HepG2 (cell line): Measurements from ENCODE around the gene C1orf74. TPM values are rescaled to one million over a fixed set of nuclear protein-coding genes. Genes with fewer than 3 reads are reported as not detected.

Experiments used
- AFF4 ChIP-seq: sonication (generic); formaldehyde crosslinking; IDR thresholded peaks from 2 replicates; pipeline ENCODE4 v1.4.0; 2020; ENCODE audit warnings: missing genetic modification reagents
- FOXA1 ChIP-seq, 2 experiments: fragments of 450-650 bp in 1 of 2; sonication (generic) in 1 of 2; formaldehyde crosslinking in 1 of 2; IDR thresholded peaks; 2 replicates each; pipeline versions ENCODE4 v1.4.0 to v1.6.1; 2016 to 2020; ENCODE audit warnings: missing genetic modification reagents in 1 of 2
- FOXA3 ChIP-seq: IDR thresholded peaks from 2 replicates; pipeline ENCODE4 v1.6.1; 2016; ENCODE audit warnings: missing genetic modification reagents, missing compliant biosample characterization
- HNF1B ChIP-seq: sonication (generic); formaldehyde crosslinking; IDR thresholded peaks from 2 replicates; pipeline ENCODE4 v1.5.1; 2020; ENCODE audit warnings: mild to moderate bottlenecking, moderate library complexity, missing genetic modification reagents
- LBX2 ChIP-seq: sonication (generic); formaldehyde crosslinking; IDR thresholded peaks from 2 replicates; pipeline ENCODE4 v1.5.0; 2020; ENCODE audit warnings: missing genetic modification reagents, mild to moderate bottlenecking, borderline replicate concordance
- MAZ ChIP-seq, 2 experiments: sonication (generic) in 1 of 2; formaldehyde crosslinking in 1 of 2; IDR thresholded peaks; 2 replicates each; pipeline versions ENCODE4 v1.5.0 to v1.6.1; 2012 to 2020; ENCODE audit warnings: low read depth in 2 of 2, mild to moderate bottlenecking in 2 of 2, borderline replicate concordance in 1 of 2, improper control_type of control experiment in 1 of 2, low read length in 1 of 2, missing genetic modification reagents in 1 of 2, moderate library complexity in 1 of 2
- MED13 ChIP-seq: sonication (generic); formaldehyde crosslinking; IDR thresholded peaks from 2 replicates; pipeline ENCODE4 v1.5.0; 2020; ENCODE audit warnings: missing genetic modification reagents
- PBX3 ChIP-seq: sonication (generic); formaldehyde crosslinking; IDR thresholded peaks from 2 replicates; pipeline ENCODE4 v1.8.1; 2023; ENCODE audit warnings: missing genetic modification reagents, inconsistent platforms, borderline replicate concordance
- PLSCR1 ChIP-seq: sonication (generic); formaldehyde crosslinking; IDR thresholded peaks from 2 replicates; pipeline ENCODE4 v1.5.0; 2020; ENCODE audit warnings: missing genetic modification reagents, mild to moderate bottlenecking, borderline replicate concordance
- PRPF4 ChIP-seq: fragments of 200-400 bp; formaldehyde crosslinking; IDR thresholded peaks from 2 replicates; pipeline ENCODE4 v1.6.1; 2016; ENCODE audit warnings: low read length, low read depth; ENCODE audit not compliant: poor library complexity, severe bottlenecking
- RFXANK ChIP-seq: IDR thresholded peaks from 2 replicates; pipeline ENCODE4 v1.6.1; 2016
- XRCC5 ChIP-seq: fragments of 200-400 bp; formaldehyde crosslinking; optimal IDR thresholded peaks from 2 replicates; pipeline ENCODE3; 2017; ENCODE audit warnings: mild to moderate bottlenecking, low read length
- ZEB1 ChIP-seq: IDR thresholded peaks from 2 replicates; pipeline ENCODE4 v1.6.1; 2012; ENCODE audit warnings: mild to moderate bottlenecking, low read depth, inconsistent platforms; ENCODE audit not compliant: insufficient replicate concordance
- ZFAT ChIP-seq: sonication (generic); formaldehyde crosslinking; conservative IDR thresholded peaks from 2 replicates; pipeline ENCODE4 v1.8.1; 2023; ENCODE audit warnings: missing genetic modification reagents, inconsistent platforms
- ZNF253 ChIP-seq: sonication (generic); formaldehyde crosslinking; IDR thresholded peaks from 2 replicates; pipeline ENCODE4 v1.8.0; 2022; ENCODE audit warnings: mild to moderate bottlenecking, missing genetic modification reagents, borderline replicate concordance
- ZNF281 ChIP-seq: sonication (generic); formaldehyde crosslinking; IDR thresholded peaks from 2 replicates; pipeline ENCODE4 v1.4.0; 2020; ENCODE audit warnings: missing genetic modification reagents, borderline replicate concordance
- polyA plus RNA-seq, 8 experiments: library from polyadenylated mRNA; depleted of rRNA in 3 of 8; stranded (reverse) in 7 of 8; unstranded in 1 of 8; fragments of >200 nt; fragmentation: Illumina TruSeq in 4 of 8; extraction: Trizol in 4 of 8; gene quantifications; 2 replicates each; pipeline versions ENCODE4 v1.2.1 to v1.2.3, GENCODE V29; 2011 to 2016; ENCODE audit warnings: low read depth in 4 of 8, missing spikeins in 1 of 8, mixed read lengths in 1 of 8; ENCODE audit not compliant: insufficient read depth in 1 of 8
- total RNA-seq, 5 experiments: library from RNA; depleted of rRNA; stranded (reverse); fragments of >200 nt; fragmentation: Illumina TruSeq; extraction: Trizol; gene quantifications; 2 replicates each; pipeline ENCODE4 v1.2.3, GENCODE V29; 2016; ENCODE audit warnings: low read depth in 1 of 5

Gene C1orf74
- total and polyA plus RNA-seq, 2 of the 13 experiments (the other 11 are each of a cell fraction or from before 2014, with no cell fraction given), result 0.33 to 0.71 TPM

GRCh38 chr1:209827384-209828262 is 43.3 kb upstream of the C1orf74 start, which contains the start of gene UTP25 (continued):
- TF ChIP-seq XRCC5 (peak; percentile 93), AFF4 (CRISPR knock-in tag) (no peak), HNF1B (CRISPR knock-in tag) (no peak; the same call in 1 of the 2 replicates), LBX2 (CRISPR knock-in tag) (no peak), MED13 (CRISPR knock-in tag) (no peak), FOXA3 (CRISPR knock-in tag) (peak; percentile 81), PBX3 (CRISPR knock-in tag) (no peak), FOXA1 (IDR thresholded peaks at IDR 0.05) (no peak), FOXA1 (CRISPR knock-in tag; IDR thresholded peaks at IDR 0.05) (peak; percentile 62), ZNF281 (CRISPR knock-in tag) (peak; percentile 24; the same call in 1 of the 2 replicates), ZNF253 (CRISPR knock-in tag) (peak; percentile 66; the same call in 1 of the 2 replicates), PLSCR1 (no peak), RFXANK (CRISPR knock-in tag) (no peak), ZEB1 (no peak), MAZ (IDR thresholded peaks at IDR 0.05; ENCODE audit: borderline replicate concordance, low read depth, low read length) (no peak), MAZ (CRISPR knock-in tag; IDR thresholded peaks at IDR 0.05; ENCODE audit: low read depth) (no peak), PRPF4 (no peak), ZFAT (CRISPR knock-in tag) (no peak)
